IPS DF 6.9 (cell line): ENCODE data around the gene CCDC9B.

Source experiments
- DNase-seq: peaks from one replicate; pipeline ENCODE4 v3.0.0-alpha.2; 2013; ENCODE audit warnings: low read depth, low spot score
- H3K27ac ChIP-seq: one replicate; pipeline ENCODE4 v1.5.1; 2013; ENCODE audit warnings: low read length, control low read depth
- H3K27me3 ChIP-seq: 2 replicates; pipeline ENCODE4 v1.6.1; 2013; ENCODE audit warnings: mild to moderate bottlenecking, low read length; ENCODE audit not compliant: control insufficient read depth, insufficient read depth
- H3K36me3 ChIP-seq: 2 replicates; pipeline ENCODE4 v1.6.1; 2013; ENCODE audit warnings: low read length; ENCODE audit not compliant: control insufficient read depth, insufficient read depth
- H3K4me1 ChIP-seq: 2 replicates; pipeline ENCODE4 v1.6.1; 2013; ENCODE audit warnings: low read length; ENCODE audit not compliant: control insufficient read depth, insufficient read depth
- H3K4me3 ChIP-seq: 2 replicates; pipeline ENCODE4 v1.5.1; 2013; ENCODE audit warnings: mild to moderate bottlenecking, low read length
- H3K9me3 ChIP-seq: 2 replicates; pipeline ENCODE4 v1.6.1; 2013; ENCODE audit warnings: low read length, inconsistent platforms; ENCODE audit not compliant: control insufficient read depth, insufficient read depth
- WGBS: extraction: QIAGEN DNeasy Blood & Tissue Kit; methylation state at CpG from one replicate; pipeline ENCODE4 v1.1.7; 2013; ENCODE audit warnings: mixed read lengths, missing lambda C conversion rate; ENCODE audit not compliant: insufficient read length, insufficient coverage; 5-methylcytosine and 5-hydroxymethylcytosine counted together

Gene CCDC9B

GRCh38 chr15:40335938-40336743 lies 4.6 kb downstream of the CCDC9B start:
- Histone ChIP-seq H3K36me3 (no peaks in the 10 kb centered on the region), H3K4me3 (no peak overlapping the region), H3K9me3 (no peaks in the 10 kb centered on the region), H3K4me1 (peaks cover 13% of the 10 kb centered on the region), H3K27me3 (no peaks in the 10 kb centered on the region), H3K27ac (no peak overlapping the region)
- DNase-seq, result no peak
- no CpG with 5 or more reads among the region's 13 CpGs for WGBS

- no CpG with 5 or more reads among the region's 26 CpGs for WGBS
- Histone ChIP-seq H3K4me1 (peaks cover 10% of the 10 kb centered on the region), H3K27me3 (no peaks in the 10 kb centered on the region), H3K27ac (no peak overlapping the region), H3K36me3 (no peaks in the 10 kb centered on the region), H3K9me3 (no peaks in the 10 kb centered on the region), H3K4me3 (no peak overlapping the region)
- DNase-seq, result no peak
Measured at GRCh38 chr15:40334941-40335795, 5.6 kb downstream of the CCDC9B start.

- no peak overlapping the region for H3K27ac ChIP-seq
- H3K4me3 ChIP-seq, result no peak overlapping the region
- WGBS, result no CpG with 5 or more reads among the region's 3 CpGs
Measured at GRCh38 chr15:40334541-40334940, 6.2 kb downstream of the CCDC9B start.

GRCh38 chr15:40333922-40334492 lies 6.7 kb downstream of the CCDC9B start:
- WGBS, result no CpG with 5 or more reads among the region's 12 CpGs
- Histone ChIP-seq H3K27ac (no peak overlapping the region), H3K4me1 (peaks cover 5% of the 10 kb centered on the region), H3K27me3 (no peaks in the 10 kb centered on the region), H3K9me3 (no peaks in the 10 kb centered on the region), H3K36me3 (no peaks in the 10 kb centered on the region), H3K4me3 (no peak overlapping the region)
- DNase-seq, result no peak

More at GRCh38 chr15:40334541-40334940, 6.2 kb downstream of the CCDC9B start:
- DNase-seq, result no peak
- Histone ChIP-seq H3K36me3 (no peaks in the 10 kb centered on the region), H3K9me3 (no peaks in the 10 kb centered on the region), H3K4me1 (peaks cover 5% of the 10 kb centered on the region), H3K27me3 (no peaks in the 10 kb centered on the region)

GRCh38 chr15:40332113-40332781 lies 8.5 kb downstream of the CCDC9B start:
- Histone ChIP-seq H3K27ac (no peak overlapping the region), H3K4me3 (no peak overlapping the region)
- WGBS, result no CpG with 5 or more reads among the region's 8 CpGs

GRCh38 chr15:40331637-40332036 lies 9.1 kb downstream of the CCDC9B start:
- WGBS, result no CpG with 5 or more reads among the region's 7 CpGs
- Histone ChIP-seq H3K9me3 (no peaks in the 10 kb centered on the region), H3K27ac (no peak overlapping the region), H3K36me3 (no peaks in the 10 kb centered on the region), H3K4me1 (peaks cover 11% of the 10 kb centered on the region), H3K27me3 (no peaks in the 10 kb centered on the region), H3K4me3 (no peak overlapping the region)
- no peak for DNase-seq

More at GRCh38 chr15:40332113-40332781, 8.5 kb downstream of the CCDC9B start:
- Histone ChIP-seq H3K9me3 (no peaks in the 10 kb centered on the region), H3K27me3 (no peaks in the 10 kb centered on the region), H3K4me1 (peaks cover 10% of the 10 kb centered on the region), H3K36me3 (no peaks in the 10 kb centered on the region)
- DNase-seq, result no peak

- no peaks in the 10 kb centered on the region for H3K36me3 ChIP-seq
- H3K4me1 ChIP-seq, result peaks cover 11% of the 10 kb centered on the region
- no peak overlapping the region for H3K4me3 ChIP-seq
- no peak for DNase-seq
- H3K9me3 ChIP-seq, result no peaks in the 10 kb centered on the region
- no CpG with 5 or more reads among the region's 7 CpGs for WGBS
- no peaks in the 10 kb centered on the region for H3K27me3 ChIP-seq
- no peak overlapping the region for H3K27ac ChIP-seq
Measured at GRCh38 chr15:40331026-40331425, 9.7 kb downstream of the CCDC9B start.

GRCh38 chr15:40330368-40330836 lies 10.3 kb downstream of the CCDC9B start:
- Histone ChIP-seq H3K36me3 (no peaks in the 10 kb centered on the region), H3K27me3 (no peaks in the 10 kb centered on the region), H3K9me3 (no peaks in the 10 kb centered on the region), H3K4me1 (peaks cover 11% of the 10 kb centered on the region), H3K4me3 (no peak overlapping the region), H3K27ac (no peak overlapping the region)
- DNase-seq, result no peak
- WGBS, result no CpG with 5 or more reads among the region's 5 CpGs

- Histone ChIP-seq H3K4me3 (no peak overlapping the region), H3K36me3 (no peaks in the 10 kb centered on the region), H3K4me1 (peaks cover 8% of the 10 kb centered on the region), H3K27me3 (no peaks in the 10 kb centered on the region), H3K27ac (no peak overlapping the region), H3K9me3 (no peaks in the 10 kb centered on the region)
- DNase-seq, result no peak
- no CpG with 5 or more reads among the region's 7 CpGs for WGBS
Measured at GRCh38 chr15:40329804-40330203, 10.9 kb downstream of the CCDC9B start.

- no peak overlapping the region for H3K27ac ChIP-seq
- H3K4me3 ChIP-seq, result no peak overlapping the region
- DNase-seq, result no peak
- no peaks in the 10 kb centered on the region for H3K9me3 ChIP-seq
- peaks cover 8% of the 10 kb centered on the region for H3K4me1 ChIP-seq
- no CpG with 5 or more reads among the region's 5 CpGs for WGBS
- no peaks in the 10 kb centered on the region for H3K36me3 ChIP-seq
- H3K27me3 ChIP-seq, result no peaks in the 10 kb centered on the region
Measured at GRCh38 chr15:40328751-40329150, 12.0 kb downstream of the CCDC9B start.
